ENCODE results near the gene ZNF324B.
"Not testable (repeated sequence)": the region's sequence is repeated elsewhere in the genome, so short reads cannot be mapped to it uniquely, and the experiment has no call there.

Gene ZNF324B

GRCh38 chr19:58479736-58480480 is 28.5 kb downstream of the ZNF324B start:
- DNase-seq (ENCODE audit: low read depth in 2 of 2, low spot score in 1 of 2) = no peak

GRCh38 chr19:58480481-58480830 is 29.0 kb downstream of the ZNF324B start:
- no peak for DNase-seq (ENCODE audit: low read depth in 2 of 2, low spot score in 1 of 2)

- no peak for DNase-seq (ENCODE audit: low read depth in 2 of 2, low spot score in 1 of 2)
Measured at GRCh38 chr19:58480831-58481230, 29.4 kb downstream of the ZNF324B start.

- DNase-seq (ENCODE audit: low read depth in 2 of 2, low spot score in 1 of 2) = no peak
Measured at GRCh38 chr19:58482372-58482771, 30.9 kb downstream of the ZNF324B start.

GRCh38 chr19:58483776-58484175 is 32.4 kb downstream of the ZNF324B start:
- DNase-seq (ENCODE audit: low read depth in 2 of 2, low spot score in 1 of 2) = no peak

- DNase-seq (ENCODE audit: low read depth in 2 of 2, low spot score in 1 of 2) = not testable (repeated sequence)
Measured at GRCh38 chr19:58484349-58484748, 32.9 kb downstream of the ZNF324B start.

GRCh38 chr19:58491393-58491792 is 40.0 kb downstream of the ZNF324B start:
- no peak for DNase-seq (ENCODE audit: low read depth in 2 of 2, low spot score in 1 of 2)

GRCh38 chr19:58492265-58492664 is 40.8 kb downstream of the ZNF324B start:
- no peak for DNase-seq (ENCODE audit: low read depth in 2 of 2, low spot score in 1 of 2)

GRCh38 chr19:58497634-58498170 is 46.3 kb downstream of the ZNF324B start:
- no peak for DNase-seq (ENCODE audit: low read depth in 2 of 2, low spot score in 1 of 2)

- no peak for DNase-seq (ENCODE audit: low read depth in 2 of 2, low spot score in 1 of 2)
Measured at GRCh38 chr19:58498316-58499020, 47.0 kb downstream of the ZNF324B start.

GRCh38 chr19:58499021-58499927 is 47.9 kb downstream of the ZNF324B start:
- DNase-seq (ENCODE audit: low read depth in 2 of 2, low spot score in 1 of 2) = peak; percentile 88 to 90

- DNase-seq (ENCODE audit: low read depth in 2 of 2, low spot score in 1 of 2) = no peak
Measured at GRCh38 chr19:58500242-58500641, 48.8 kb downstream of the ZNF324B start.

Data from stimulated activated CD8-positive, alpha-beta memory T cell treated with anti-CD3 and anti-CD28 coated beads, Interleukin-4, amount 100 ng/mL, for 1 hour (primary cell).